Heart left ventricle (tissue), 16 donors: ENCODE results near the gene RNF175. TPM values are rescaled to one million over a fixed set of nuclear protein-coding genes. Genes with fewer than 3 reads are reported as not detected.

ENCODE experiments used
- ATAC-seq, 4 donors: fragments of 200-7000 bp; cut with Tn5 transposase; one replicate each; pipeline ENCODE4 v1.9.1; 2020 to 2022; ENCODE audit warnings: moderate library complexity in 4 of 4, mild to moderate bottlenecking in 3 of 4, moderate number of reproducible peaks in 1 of 4
- DNase-seq, 5 donors: peaks; one replicate each; pipeline ENCODE4 v3.0.0-alpha.2; 2020
- H3K27ac ChIP-seq, 12 donors: fragments of 200-600 bp; sonication (generic) in 4 of 12; one replicate each; pipeline versions ENCODE4 v1.5.0 to v1.8.0; 2016 to 2022; ENCODE audit warnings: mild to moderate bottlenecking in 2 of 12
- H3K27me3 ChIP-seq, 9 donors: fragments of 200-600 bp; sonication (generic) in 2 of 9; one replicate each; pipeline versions ENCODE4 v1.5.1 to v1.8.0; 2016 to 2022; ENCODE audit warnings: mild to moderate bottlenecking in 3 of 9
- H3K36me3 ChIP-seq, 9 donors: fragments of 200-600 bp; sonication (generic) in 2 of 9; one replicate each; pipeline versions ENCODE4 v1.5.0 to v1.8.0; 2018 to 2022; ENCODE audit warnings: mild to moderate bottlenecking in 2 of 9
- H3K4me1 ChIP-seq, 12 donors: fragments of 200-600 bp; sonication (generic) in 4 of 12; one replicate each; pipeline versions ENCODE4 v1.5.0 to v1.8.0; 2016 to 2022; ENCODE audit warnings: mild to moderate bottlenecking in 3 of 12
- H3K4me3 ChIP-seq, 12 donors: fragments of 200-600 bp; sonication (generic) in 4 of 12; one replicate each; pipeline versions ENCODE4 v1.5.0 to v1.8.0; 2017 to 2022; ENCODE audit warnings: mild to moderate bottlenecking in 9 of 12, moderate library complexity in 4 of 12
- H3K9me3 ChIP-seq, 12 donors: fragments of 200-600 bp; sonication (generic) in 4 of 12; one replicate each; pipeline versions ENCODE4 v1.5.0 to v1.8.0; 2016 to 2022; ENCODE audit warnings: mild to moderate bottlenecking in 1 of 12
- CTCF ChIP-seq, 12 donors: fragments of 200-600 bp; sonication (generic) in 4 of 12; IDR thresholded peaks; one replicate each; pipeline versions ENCODE4 v1.5.0 to v1.8.0; 2018 to 2022; ENCODE audit warnings: antibody characterized with exemption in 12 of 12, mild to moderate bottlenecking in 5 of 12
- POLR2A ChIP-seq, 2 donors: fragments of 450-650 bp; IDR thresholded peaks; one replicate each; pipeline ENCODE4 v1.6.1; 2017; ENCODE audit warnings: antibody characterized with exemption in 2 of 2, mild to moderate bottlenecking in 2 of 2, moderate library complexity in 2 of 2
- WGBS, 4 donors: extraction: QIAGEN DNeasy Blood & Tissue Kit in 2 of 4; methylation state at CpG; one replicate each; pipeline versions ENCODE4 v1.1.5 to v1.1.7; 2013 to 2018; 5-methylcytosine and 5-hydroxymethylcytosine counted together
- intact Hi-C, 10 donors: fragments of 100-400 bp; cut with DNase I; formaldehyde crosslinking; loops; one replicate each; pipeline versions ENCODE4 v1.11.1 to v1.14.2; 2022
- polyA plus RNA-seq, 2 donors: library from polyadenylated mRNA; stranded (reverse); fragments of 200-250 nt; gene quantifications; one replicate each; pipeline ENCODE4 v1.2.3, GENCODE V29; 2013
- total RNA-seq, 9 donors: library from RNA; depleted of rRNA in 2 of 9; stranded (reverse); fragments of >200 nt in 2 of 9; fragmentation: NEBNext Ultra II Directional in 3 of 9; extraction: Animal tissue kit (Norgen Biotek cat#: 25700) in 3 of 9; gene quantifications; one replicate each; pipeline versions ENCODE4 v1.1.0 to v1.2.4, GENCODE V29; 2016 to 2023
- donor health status: ischemic (EF 13 %, LVEDD 7.1; RV severe dilation, severe dysfunction).
- donor health status: healthy with polysubstance abuse.
- donor health status: DM: no; HTN: yes; CAD: no.
- donor health status: DM: no; HTN: no; CAD: no.
- donor health status: ischemic (EF 25% LVEDD 6.9; RV normal size, moderate dysfunction).
- donor health status: ischemic (EF 25% LVEDD 5.7; RV mildly dilated, moderate dysfunction).
- donor health status: healthy.
- donor health status: DM: yes; HTN: yes; CAD: no.
- donor health status: ischemic (EF 35%, LVEDD 5.7; RV mildly dilated, moderate dysfunction).
- donor health status: nonischemic (EF 11% LVEDD 7.7; RV severe dilation, severe dysfunction).
- donor health status: DM: yes; HTN: yes; CAD: no.
- donor health status: PGD.
- donor health status: ischemic (EF 29% LVEDD 5.4; RV normal size, mild dysfunction).
- donor health status: nonischemic (EF 23%, LVEDD 6.1; RV moderate dilation, normal function).

The RNF175 gene
- total and polyA plus RNA-seq, 11 donors, result 0.16 to 1.1 (median 0.55) TPM; not detected in 1

GRCh38 chr4:153731239-153731638 is 28.6 kb downstream of the RNF175 start:
- Histone ChIP-seq H3K9me3 (no peaks in the 10 kb centered on the region), H3K36me3 (no peaks in the 10 kb centered on the region), H3K4me1 (peaks cover 0 to 52% (median 0%) of the 10 kb centered on the region in 12 donors), H3K27ac (peak overlapping the region in 1 of 12 donors; percentile 82), H3K4me3 (no peak overlapping the region), H3K27me3 (no peaks in the 10 kb centered on the region)
- ATAC-seq (no peak), DNase-seq (no peak)
- 36 to 52% (median 42%) methylated on average over 3 of the region's 3 CpGs for WGBS, 4 donors
- TF ChIP-seq POLR2A (IDR thresholded peaks at IDR 0.05) (no peak), CTCF (IDR thresholded peaks at IDR 0.05) (no peak)
- intact Hi-C loops, result no loop called here

DNA sequence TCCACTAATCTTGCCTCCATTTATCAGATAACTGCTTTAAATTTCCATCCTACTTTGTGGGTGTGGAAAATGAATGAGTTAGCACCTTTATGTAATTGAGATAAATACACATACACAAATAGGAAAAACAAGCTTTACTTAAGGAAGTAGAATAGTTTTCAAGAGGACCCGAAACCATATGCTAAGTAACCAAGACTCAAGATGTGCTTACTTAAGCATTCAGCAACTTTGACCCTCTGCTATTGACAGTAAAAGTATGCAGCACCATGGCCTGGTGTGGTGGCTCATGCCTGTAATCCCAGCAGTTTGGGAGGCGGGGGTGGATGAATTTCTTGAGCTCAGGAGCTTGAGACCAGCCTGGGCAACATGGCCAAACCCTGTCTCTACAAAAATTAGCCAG is 29.9 kb downstream of the RNF175 start:
- Histone ChIP-seq H3K4me1 (peaks cover 0 to 57% (median 0%) of the 10 kb centered on the region in 12 donors), H3K4me3 (no peak overlapping the region), H3K9me3 (no peaks in the 10 kb centered on the region), H3K27me3 (no peaks in the 10 kb centered on the region), H3K27ac (peak overlapping the region in 1 of 12 donors; percentile 82), H3K36me3 (no peaks in the 10 kb centered on the region)
- intact Hi-C loops, result no loop called here
- 93 to 95% (median 95%) methylated on average over 2 of the region's 2 CpGs for WGBS, 4 donors
- DNase-seq, result no peak
- TF ChIP-seq CTCF (IDR thresholded peaks at IDR 0.05), result no peak
- no peak for TF ChIP-seq POLR2A (IDR thresholded peaks at IDR 0.05)
- peak in 1 of 4 donors; percentile 27 for ATAC-seq

- no peaks in the 10 kb centered on the region for H3K9me3 ChIP-seq
- WGBS, 4 donors, result 56 to 74% (median 69%) methylated on average over 4 of the region's 4 CpGs
- H3K4me3 ChIP-seq, result no peak overlapping the region
- H3K36me3 ChIP-seq, result no peaks in the 10 kb centered on the region
- H3K4me1 ChIP-seq, result peaks cover 0 to 57% (median 0%) of the 10 kb centered on the region in 12 donors
- H3K27ac ChIP-seq, result peak overlapping the region in 1 of 12 donors; percentile 82
- H3K27me3 ChIP-seq, result no peaks in the 10 kb centered on the region
- TF ChIP-seq POLR2A (IDR thresholded peaks at IDR 0.05), result no peak
- TF ChIP-seq CTCF (IDR thresholded peaks at IDR 0.05), result no peak
- no peak for ATAC-seq
- intact Hi-C loops, result no loop called here
- DNase-seq, result no peak
Measured at GRCh38 chr4:153728660-153729059, 31.2 kb downstream of the RNF175 start.

DNA sequence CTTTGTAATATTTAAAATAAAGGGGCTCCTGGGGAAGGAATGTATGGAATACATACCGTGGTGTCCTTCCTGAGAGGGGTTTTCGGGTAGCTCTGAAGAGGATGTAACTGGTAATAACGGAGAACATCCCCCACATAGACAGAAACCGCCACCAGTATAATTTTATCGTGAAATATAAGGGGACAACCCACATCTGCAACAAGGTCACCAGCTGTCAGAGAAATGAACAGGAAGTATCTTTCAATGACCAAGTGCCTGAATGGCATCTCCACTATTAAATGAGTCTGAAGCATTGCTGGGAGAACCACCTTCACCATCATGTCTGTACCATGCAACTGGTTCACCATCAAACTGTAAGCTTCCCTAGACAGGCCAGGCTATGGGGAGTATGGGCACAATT is 31.7 kb downstream of the RNF175 start:
- TF ChIP-seq CTCF (IDR thresholded peaks at IDR 0.05) (no peak), POLR2A (IDR thresholded peaks at IDR 0.05) (no peak)
- H3K27ac ChIP-seq, result peak overlapping the region in 1 of 12 donors; percentile 82
- DNase-seq (no peak), ATAC-seq (no peak)
- WGBS, 4 donors, result 84 to 95% (median 89%) methylated on average over 5 of the region's 5 CpGs
- intact Hi-C loops, result no loop called here
- no peaks in the 10 kb centered on the region for H3K9me3 ChIP-seq
- no peak overlapping the region for H3K4me3 ChIP-seq
- H3K36me3 ChIP-seq, result no peaks in the 10 kb centered on the region
- H3K4me1 ChIP-seq, result peaks cover 0 to 57% (median 0%) of the 10 kb centered on the region in 12 donors
- no peaks in the 10 kb centered on the region for H3K27me3 ChIP-seq
